ENCODE data around the gene GPX6. TPM values are rescaled to one million over a fixed set of nuclear protein-coding genes. Genes with fewer than 3 reads are reported as not detected.

GPX6 gene
- total and polyA plus RNA-seq, 2 of the 13 experiments (the other 11 are each of a cell fraction or from before 2014, with no cell fraction given), result not detected

DNA sequence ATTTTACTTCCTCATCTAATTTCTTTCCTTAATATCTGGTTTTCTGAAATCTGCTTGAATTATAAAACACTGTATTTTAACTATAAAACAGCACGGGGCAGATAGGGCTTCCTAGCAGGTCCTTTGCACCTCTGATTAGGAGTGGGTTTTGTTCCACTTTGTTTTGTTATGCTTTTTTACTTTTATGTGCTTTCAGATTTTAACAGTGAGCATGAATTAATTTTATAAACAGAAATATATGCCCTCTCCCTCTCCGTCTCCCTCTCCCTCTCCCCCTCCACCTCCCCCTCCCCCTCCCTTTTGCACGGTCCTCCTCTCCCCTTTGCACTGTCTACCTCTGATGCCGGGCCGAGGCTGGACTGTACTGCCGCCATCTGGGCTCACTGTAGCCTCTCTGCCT is 14.3 kb downstream of the GPX6 start:
- Histone ChIP-seq H3K9me3 (ENCODE audit: low read length) (no peaks in the 10 kb centered on the region), H4K20me1 (ENCODE audit: insufficient read depth, low read length) (no peaks in the 10 kb centered on the region), H3K36me3 (replicated peaks in 1 of 2; ENCODE audit: control insufficient read depth in 1 of 2, insufficient read depth in 2 of 2, low read length in 2 of 2) (no peaks in the 10 kb centered on the region), H3K4me3 (replicated peaks in 1 of 3; ENCODE audit: insufficient read depth in 1 of 3, low read depth in 2 of 3, low read length in 3 of 3) (no peak overlapping the region), H3K27ac (ENCODE audit: extremely low read length, insufficient read depth, low read length) (no peak overlapping the region), H3K79me2 (ENCODE audit: insufficient read depth, low read length) (no peaks in the 10 kb centered on the region), H3K4me2 (ENCODE audit: low read depth, low read length) (no peak overlapping the region), H3K27me3 (ENCODE audit: control insufficient read depth in 1 of 2, insufficient read depth in 2 of 2, low read length in 2 of 2) (peaks cover 0 to 3% of the 10 kb centered on the region in 2 experiments; a peak in 1 of 5 replicates), H3K9ac (ENCODE audit: insufficient read depth, low read depth, low read length) (no peak overlapping the region), H3K4me1 (ENCODE audit: insufficient read depth, low read length) (peaks cover 8% of the 10 kb centered on the region; the same call in 1 of the 2 replicates), H2AFZ (ENCODE audit: low read length) (no peak overlapping the region)
- ATAC-seq, result no peak
- TF ChIP-seq ZMYM4 (CRISPR knock-in tag; IDR thresholded peaks at IDR 0.05) (no peak), HNRNPK (IDR thresholded peaks at IDR 0.05; ENCODE audit: low read depth, low read length, poor library complexity, severe bottlenecking) (peak; percentile 84)
- TF ChIP-seq, protein P1, sequence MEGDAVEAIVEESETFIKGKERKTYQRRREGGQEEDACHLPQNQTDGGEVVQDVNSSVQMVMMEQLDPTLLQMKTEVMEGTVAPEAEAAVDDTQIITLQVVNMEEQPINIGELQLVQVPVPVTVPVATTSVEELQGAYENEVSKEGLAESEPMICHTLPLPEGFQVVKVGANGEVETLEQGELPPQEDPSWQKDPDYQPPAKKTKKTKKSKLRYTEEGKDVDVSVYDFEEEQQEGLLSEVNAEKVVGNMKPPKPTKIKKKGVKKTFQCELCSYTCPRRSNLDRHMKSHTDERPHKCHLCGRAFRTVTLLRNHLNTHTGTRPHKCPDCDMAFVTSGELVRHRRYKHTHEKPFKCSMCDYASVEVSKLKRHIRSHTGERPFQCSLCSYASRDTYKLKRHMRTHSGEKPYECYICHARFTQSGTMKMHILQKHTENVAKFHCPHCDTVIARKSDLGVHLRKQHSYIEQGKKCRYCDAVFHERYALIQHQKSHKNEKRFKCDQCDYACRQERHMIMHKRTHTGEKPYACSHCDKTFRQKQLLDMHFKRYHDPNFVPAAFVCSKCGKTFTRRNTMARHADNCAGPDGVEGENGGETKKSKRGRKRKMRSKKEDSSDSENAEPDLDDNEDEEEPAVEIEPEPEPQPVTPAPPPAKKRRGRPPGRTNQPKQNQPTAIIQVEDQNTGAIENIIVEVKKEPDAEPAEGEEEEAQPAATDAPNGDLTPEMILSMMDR (CRISPR knock-in tag; IDR thresholded peaks at IDR 0.05), result peak; percentile 8; the same call in 1 of the 2 replicates
- no peak for DNase-seq (ENCODE audit: low spot score)
- no peak for FAIRE-seq
- WGBS (ENCODE audit: low lambda C conversion rate), result 34% methylated on average over 6 of the region's 6 CpGs
- ChIA-PET POLR2A (no interaction called here), CTCF (ENCODE audit: low intra/inter-chr PET ratio, low total read pairs) (no interaction called here)
- intact Hi-C loops (cut with micrococcal nuclease; ENCODE audit: unreplicated experiment), result no loop called here
- BruUV-seq (replicated peaks), result no TSS peak
- in situ Hi-C loops (cut with HindIII; ENCODE audit: extremely low pct_ligation_motif_present, low pct_unique_long_range_greater_than_20kb), result no loop called here

- BruUV-seq (replicated peaks), result no TSS peak
- no peak overlapping the region for H2AFZ ChIP-seq (ENCODE audit: low read length)
- WGBS (ENCODE audit: low lambda C conversion rate), result 2% methylated on average over 3 of the region's 3 CpGs
- no peaks in the 10 kb centered on the region for H3K27me3 ChIP-seq (ENCODE audit: control insufficient read depth in 1 of 2, insufficient read depth in 2 of 2, low read length in 2 of 2)
- H3K4me1 ChIP-seq (ENCODE audit: insufficient read depth, low read length), result peaks cover 5% of the 10 kb centered on the region; the same call in 1 of the 2 replicates
- H3K4me3 ChIP-seq (replicated peaks in 1 of 3; ENCODE audit: insufficient read depth in 1 of 3, low read depth in 2 of 3, low read length in 3 of 3), result no peak overlapping the region
- POLR2A ChIA-PET, result no interaction called here
- no peak for FAIRE-seq
- H3K9ac ChIP-seq (ENCODE audit: insufficient read depth, low read depth, low read length), result no peak overlapping the region
- no peaks in the 10 kb centered on the region for H3K9me3 ChIP-seq (ENCODE audit: low read length)
- H3K27ac ChIP-seq (ENCODE audit: extremely low read length, insufficient read depth, low read length), result no peak overlapping the region
- CTCF ChIA-PET (ENCODE audit: low intra/inter-chr PET ratio, low total read pairs), result no interaction called here
- no peaks in the 10 kb centered on the region for H4K20me1 ChIP-seq (ENCODE audit: insufficient read depth, low read length)
- intact Hi-C loops (cut with micrococcal nuclease; ENCODE audit: unreplicated experiment), result loop anchor here (2.0 kb wide), 1 partner anchor 187 kb away; no protein-coding TSS in a partner anchor
- no peaks in the 10 kb centered on the region for H3K36me3 ChIP-seq (replicated peaks in 1 of 2; ENCODE audit: control insufficient read depth in 1 of 2, insufficient read depth in 2 of 2, low read length in 2 of 2)
- no peak for ATAC-seq
- no peaks in the 10 kb centered on the region for H3K79me2 ChIP-seq (ENCODE audit: insufficient read depth, low read length)
- H3K4me2 ChIP-seq (ENCODE audit: low read depth, low read length), result no peak overlapping the region
- no peak for DNase-seq (ENCODE audit: low spot score)
- in situ Hi-C loops (cut with HindIII; ENCODE audit: extremely low pct_ligation_motif_present, low pct_unique_long_range_greater_than_20kb), result loop anchor here (5.0 kb wide), 1 partner anchor 184 kb away; no protein-coding TSS in a partner anchor
- TF ChIP-seq ZNF749 (CRISPR knock-in tag; IDR thresholded peaks at IDR 0.05; ENCODE audit: borderline replicate concordance) (no peak), TAF1 (CRISPR knock-in tag; IDR thresholded peaks at IDR 0.05) (no peak), ZNF549 (CRISPR knock-in tag; IDR thresholded peaks at IDR 0.05) (no peak), ATF7 (IDR thresholded peaks at IDR 0.05) (no peak), ATF7 (CRISPR knock-in tag; IDR thresholded peaks at IDR 0.05) (no peak), ZNF30 (CRISPR knock-in tag; IDR thresholded peaks at IDR 0.05) (no peak), REPIN1 (CRISPR knock-in tag; IDR thresholded peaks at IDR 0.05; ENCODE audit: borderline replicate concordance, low read depth) (no peak), ZNF205 (CRISPR knock-in tag; IDR thresholded peaks at IDR 0.05) (no peak), ELF3 (CRISPR knock-in tag; IDR thresholded peaks at IDR 0.05) (no peak)
- TF ChIP-seq, protein P2, sequence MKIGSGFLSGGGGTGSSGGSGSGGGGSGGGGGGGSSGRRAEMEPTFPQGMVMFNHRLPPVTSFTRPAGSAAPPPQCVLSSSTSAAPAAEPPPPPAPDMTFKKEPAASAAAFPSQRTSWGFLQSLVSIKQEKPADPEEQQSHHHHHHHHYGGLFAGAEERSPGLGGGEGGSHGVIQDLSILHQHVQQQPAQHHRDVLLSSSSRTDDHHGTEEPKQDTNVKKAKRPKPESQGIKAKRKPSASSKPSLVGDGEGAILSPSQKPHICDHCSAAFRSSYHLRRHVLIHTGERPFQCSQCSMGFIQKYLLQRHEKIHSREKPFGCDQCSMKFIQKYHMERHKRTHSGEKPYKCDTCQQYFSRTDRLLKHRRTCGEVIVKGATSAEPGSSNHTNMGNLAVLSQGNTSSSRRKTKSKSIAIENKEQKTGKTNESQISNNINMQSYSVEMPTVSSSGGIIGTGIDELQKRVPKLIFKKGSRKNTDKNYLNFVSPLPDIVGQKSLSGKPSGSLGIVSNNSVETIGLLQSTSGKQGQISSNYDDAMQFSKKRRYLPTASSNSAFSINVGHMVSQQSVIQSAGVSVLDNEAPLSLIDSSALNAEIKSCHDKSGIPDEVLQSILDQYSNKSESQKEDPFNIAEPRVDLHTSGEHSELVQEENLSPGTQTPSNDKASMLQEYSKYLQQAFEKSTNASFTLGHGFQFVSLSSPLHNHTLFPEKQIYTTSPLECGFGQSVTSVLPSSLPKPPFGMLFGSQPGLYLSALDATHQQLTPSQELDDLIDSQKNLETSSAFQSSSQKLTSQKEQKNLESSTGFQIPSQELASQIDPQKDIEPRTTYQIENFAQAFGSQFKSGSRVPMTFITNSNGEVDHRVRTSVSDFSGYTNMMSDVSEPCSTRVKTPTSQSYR (CRISPR knock-in tag; IDR thresholded peaks at IDR 0.05; ENCODE audit: borderline replicate concordance), result no peak
- TF ChIP-seq, protein P3, sequence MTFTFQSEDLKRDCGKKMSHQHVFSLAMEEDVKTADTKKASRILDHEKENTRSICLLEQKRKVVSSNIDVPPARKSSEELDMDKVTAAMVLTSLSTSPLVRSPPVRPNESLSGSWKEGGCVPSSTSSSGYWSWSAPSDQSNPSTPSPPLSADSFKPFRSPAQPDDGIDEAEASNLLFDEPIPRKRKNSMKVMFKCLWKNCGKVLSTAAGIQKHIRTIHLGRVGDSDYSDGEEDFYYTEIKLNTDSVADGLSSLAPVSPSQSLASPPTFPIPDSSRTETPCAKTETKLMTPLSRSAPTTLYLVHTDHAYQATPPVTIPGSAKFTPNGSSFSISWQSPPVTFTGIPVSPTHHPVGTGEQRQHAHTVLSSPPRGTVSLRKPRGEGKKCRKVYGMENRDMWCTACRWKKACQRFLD (CRISPR knock-in tag; IDR thresholded peaks at IDR 0.05; ENCODE audit: borderline replicate concordance), result no peak
Measured at GRCh38 chr6:28497893-28498292, 17.7 kb downstream of the GPX6 start.
